Middle frontal gyrus (tissue), 1 donor: ENCODE results near the gene TTL.

Experiments used
- DNase-seq: peaks from one replicate; pipeline ENCODE4 v3.0.0-alpha.2; 2015; ENCODE audit warnings: low spot score; ENCODE audit errors: extremely low spot score

Gene TTL

DNA sequence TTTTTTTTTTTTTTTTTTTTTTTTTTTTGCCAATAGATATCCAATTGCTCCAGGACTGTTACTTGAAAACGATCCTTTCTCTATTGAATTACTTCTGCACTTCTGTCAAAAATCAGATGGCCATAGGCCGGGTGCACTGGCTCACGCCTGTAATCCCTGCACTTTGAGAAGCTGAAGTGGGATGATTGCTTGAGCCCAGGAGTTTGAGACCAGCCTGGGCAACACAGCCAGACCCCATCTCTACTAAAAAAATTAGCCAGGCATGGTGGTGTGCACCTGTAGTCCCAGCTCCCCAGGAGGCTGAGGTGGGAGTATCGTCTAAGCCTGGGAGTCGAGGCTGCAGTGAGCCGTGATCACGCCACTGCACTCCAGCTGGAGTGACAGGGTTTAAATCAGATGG is 98.1 kb downstream of the TTL start:
- DNase-seq, result no peak

GRCh38 chr2:112582314-112582746 is 100.4 kb downstream of the TTL start:
- no peak for DNase-seq

DNA sequence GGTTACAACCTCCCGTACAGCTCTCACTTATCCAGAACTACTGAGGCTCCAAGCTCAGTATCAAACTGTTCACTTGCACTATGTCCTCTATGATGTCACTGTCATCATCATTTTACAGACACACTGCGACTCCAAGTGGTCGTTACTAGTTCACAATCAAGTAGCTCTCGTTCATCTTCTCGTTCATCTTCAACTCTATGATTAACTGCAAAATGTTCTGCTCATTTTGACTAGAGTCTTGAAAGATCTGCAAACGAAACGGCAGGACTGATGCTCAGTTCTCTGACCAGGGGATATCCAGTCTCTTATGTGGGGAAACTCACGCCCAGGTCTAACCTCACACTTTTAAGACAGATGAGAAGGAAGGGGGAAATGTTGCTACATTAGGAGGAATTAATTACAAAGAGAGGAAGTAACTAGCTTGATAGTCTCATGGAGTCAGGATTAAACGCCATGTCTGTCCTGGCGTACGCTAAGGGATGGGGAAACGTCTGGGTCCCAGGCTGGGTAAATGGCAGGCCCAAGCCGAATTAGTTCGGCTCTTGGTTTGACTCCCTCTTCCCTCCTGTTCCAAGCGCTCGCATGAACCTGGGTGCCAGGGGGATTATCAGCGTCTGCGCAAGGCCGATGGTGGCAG is 101.7 kb downstream of the TTL start:
- DNase-seq, result no peak

- DNase-seq, result peak; percentile 93
These were observed 102.4 kb downstream of the TTL start, which contains the start of gene CHCHD5 for GRCh38 chr2:112584134-112584890. CHCHD5 (plus strand) TSS chr2:112584609; CDS start chr2:112584648, 39 bp downstream.

GRCh38 chr2:112584891-112585250 is 102.9 kb downstream of the TTL start:
- DNase-seq, result no peak

DNA sequence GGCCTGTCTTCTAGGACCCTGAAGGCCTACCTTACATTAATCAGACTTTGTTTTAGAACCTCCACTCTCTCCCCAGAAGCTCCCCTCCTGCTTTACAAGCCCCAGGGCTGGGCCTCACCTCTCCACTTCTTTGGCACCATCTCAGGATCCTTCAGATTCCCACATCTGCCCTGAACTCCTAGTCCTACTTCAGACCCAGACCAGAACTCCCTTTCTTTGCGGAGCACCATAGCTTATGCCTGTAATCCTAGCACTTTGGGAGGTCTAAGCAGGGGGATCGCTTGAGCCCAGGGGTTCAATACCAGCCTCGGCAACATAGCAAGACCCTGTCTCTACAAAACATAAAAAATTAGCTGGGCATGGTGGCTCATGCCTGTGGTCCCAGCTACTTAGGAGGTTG is 103.4 kb downstream of the TTL start:
- no peak for DNase-seq

DNA sequence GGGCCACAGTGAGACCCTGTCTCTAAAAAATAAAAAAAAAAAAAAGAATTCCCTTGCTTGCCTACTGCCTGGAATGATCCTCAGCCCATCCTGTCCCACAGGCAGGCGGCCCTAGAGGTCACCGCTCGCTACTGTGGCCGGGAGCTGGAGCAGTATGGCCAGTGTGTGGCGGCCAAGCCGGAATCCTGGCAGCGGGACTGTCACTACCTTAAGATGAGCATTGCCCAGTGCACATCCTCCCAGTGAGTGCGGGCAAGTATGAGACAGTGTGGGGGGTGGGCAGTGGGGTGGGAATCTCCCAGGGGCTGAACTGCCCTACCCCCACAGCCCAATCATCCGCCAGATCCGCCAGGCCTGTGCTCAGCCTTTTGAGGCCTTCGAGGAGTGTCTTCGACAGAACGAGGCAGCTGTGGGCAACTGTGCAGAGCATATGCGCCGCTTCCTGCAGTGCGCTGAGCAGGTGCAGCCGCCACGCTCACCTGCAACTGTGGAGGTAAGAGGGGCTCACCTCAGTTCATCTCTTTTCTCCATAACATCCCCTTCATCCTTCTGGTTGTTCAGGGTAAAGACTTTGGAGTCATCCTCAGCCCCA is 104.0 kb downstream of the TTL start:
- DNase-seq, result no peak

GRCh38 chr2:112588611-112589045 is 106.7 kb downstream of the TTL start:
- no peak for DNase-seq
